ENCODE measurements around the gene NID2.

- no peak for TF ChIP-seq ZBTB33 (IDR thresholded peaks at IDR 0.05)
- no peak for TF ChIP-seq HNF4G (IDR thresholded peaks at IDR 0.05)
- no peak for TF ChIP-seq CTCF (IDR thresholded peaks at IDR 0.05; ENCODE audit: low read depth, low read length, missing input control)
- TF ChIP-seq YY1 (IDR thresholded peaks at IDR 0.05), result no peak
- TF ChIP-seq MAX (IDR thresholded peaks at IDR 0.05), result no peak
- no peak for TF ChIP-seq ATF3 (IDR thresholded peaks at IDR 0.05)
- no peak for TF ChIP-seq HNF4A (conservative IDR thresholded peaks at IDR 0.05)
- TF ChIP-seq REST (IDR thresholded peaks at IDR 0.05), result no peak
- no peak for TF ChIP-seq SP1 (IDR thresholded peaks at IDR 0.05)
- TF ChIP-seq FOXA1 (IDR thresholded peaks at IDR 0.05), result no peak
- TF ChIP-seq JUND (IDR thresholded peaks at IDR 0.05), result no peak
- TF ChIP-seq TAF1 (conservative IDR thresholded peaks at IDR 0.05), result no peak
Observed at GRCh38 chr14:51988221-51988620, 80.6 kb downstream of the NID2 start.

All from liver (tissue), 3 donors.